Inflammatory macrophage treated with lipopolysaccharide for 4 hours (primary cell): ENCODE measurements around the gene TBL1XR1.
A peak's percentile ranks its signal among the peaks of the same experiment; 100 is the strongest.

Experiments used
- DNase-seq: peaks from one replicate; pipeline ENCODE4 v3.0.0-alpha.2; 2020

The TBL1XR1 gene

DNA sequence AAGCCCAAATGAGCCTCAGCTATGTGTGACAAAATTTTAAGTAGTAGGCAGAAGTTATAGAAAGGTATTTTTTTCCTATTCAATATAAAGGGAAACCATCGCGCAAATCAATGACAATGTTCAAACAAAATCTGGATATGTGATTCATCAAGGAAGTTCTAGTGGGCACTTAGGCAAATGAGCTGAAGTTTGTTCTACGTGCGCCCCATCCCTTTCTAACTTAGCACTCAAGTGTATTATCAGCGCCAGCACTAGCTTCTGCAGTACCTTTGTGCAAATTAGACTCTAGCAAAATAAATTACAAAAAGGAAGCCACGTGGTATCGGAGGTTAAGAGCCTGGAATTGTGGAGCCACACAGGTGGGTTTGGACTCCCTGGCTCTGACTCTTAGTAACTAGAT, 91.1 kb downstream of the TBL1XR1 start:
- no peak for DNase-seq

DNA sequence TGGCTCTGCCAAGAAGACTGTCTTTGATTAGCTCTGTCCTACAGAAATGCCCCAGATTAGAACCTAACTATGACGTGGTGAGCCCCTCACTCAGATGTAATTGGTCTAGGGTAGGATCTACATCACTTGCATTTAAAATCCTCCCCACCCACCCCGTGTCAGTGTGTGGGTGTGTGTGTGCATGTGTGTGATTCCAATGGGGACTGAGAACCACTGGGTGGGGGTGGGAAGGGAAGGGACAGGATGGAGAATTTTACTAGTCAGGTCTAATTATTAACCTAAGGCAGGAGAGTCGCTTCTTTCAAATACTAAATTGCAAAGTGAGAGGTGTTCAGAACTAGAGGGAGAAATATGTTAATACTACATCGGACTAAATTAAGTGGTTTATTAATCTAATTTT, 91.7 kb downstream of the TBL1XR1 start:
- DNase-seq = no peak

DNA sequence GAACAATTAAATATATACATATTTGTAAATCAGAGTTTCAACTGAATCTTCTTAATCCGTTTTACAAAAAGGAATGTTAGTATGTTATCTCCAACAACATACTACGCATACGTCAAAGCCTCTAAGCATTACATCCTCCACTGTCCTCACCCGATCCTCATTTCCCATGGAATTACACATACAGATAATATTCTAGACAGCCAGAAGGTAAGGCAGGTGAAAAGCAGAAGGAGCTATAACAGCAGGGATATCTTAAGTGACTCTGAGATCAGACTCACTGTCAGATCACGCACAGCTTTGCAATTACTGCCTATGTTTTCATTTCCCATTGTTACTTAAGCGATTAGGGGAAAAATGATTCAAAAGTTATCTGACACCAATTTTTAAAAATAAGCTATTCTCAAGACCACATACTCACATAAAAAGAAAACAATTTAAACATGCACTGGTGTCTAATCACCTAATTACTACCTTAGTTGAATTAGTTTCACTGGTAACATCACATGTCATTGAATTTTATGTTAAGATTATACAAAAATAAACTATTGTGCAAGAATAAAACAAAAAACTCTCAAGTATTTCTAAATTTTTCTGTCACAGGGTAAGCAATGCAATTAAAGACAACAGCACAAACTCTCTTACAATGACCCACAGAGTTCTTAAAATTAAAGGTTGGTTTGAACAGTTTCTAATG, 92.8 kb downstream of the TBL1XR1 start:
- no peak for DNase-seq

- no peak for DNase-seq
Measured at GRCh38 chr3:177102553-177102952, 94.7 kb downstream of the TBL1XR1 start.

- DNase-seq = no peak
Measured at GRCh38 chr3:177098551-177098950, 98.7 kb downstream of the TBL1XR1 start.

- no peak for DNase-seq
Measured at GRCh38 chr3:177096615-177097014, 100.7 kb downstream of the TBL1XR1 start.

GRCh38 chr3:177093966-177094365, 103.3 kb downstream of the TBL1XR1 start:
- DNase-seq = no peak

DNA sequence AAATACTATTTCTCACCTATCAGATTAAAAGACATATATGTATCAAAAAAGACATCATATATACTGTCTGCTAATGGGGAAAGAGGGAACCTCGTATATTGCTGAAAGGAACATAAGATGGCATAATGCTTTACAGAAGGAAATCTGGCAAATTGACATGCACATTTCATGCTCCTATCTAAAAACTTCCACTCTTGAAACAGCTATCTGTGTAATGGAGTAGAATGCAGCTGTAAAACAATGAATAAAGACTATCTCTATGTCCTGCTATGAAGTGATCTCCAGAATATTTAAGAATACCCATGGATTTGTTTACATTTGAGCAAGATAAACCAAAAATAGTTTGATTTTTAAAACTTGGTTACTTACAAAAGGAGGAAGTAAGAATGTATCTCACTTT, 107.4 kb downstream of the TBL1XR1 start:
- DNase-seq = no peak

- no peak for DNase-seq
Measured at GRCh38 chr3:177089110-177089509, 108.2 kb downstream of the TBL1XR1 start.

DNA sequence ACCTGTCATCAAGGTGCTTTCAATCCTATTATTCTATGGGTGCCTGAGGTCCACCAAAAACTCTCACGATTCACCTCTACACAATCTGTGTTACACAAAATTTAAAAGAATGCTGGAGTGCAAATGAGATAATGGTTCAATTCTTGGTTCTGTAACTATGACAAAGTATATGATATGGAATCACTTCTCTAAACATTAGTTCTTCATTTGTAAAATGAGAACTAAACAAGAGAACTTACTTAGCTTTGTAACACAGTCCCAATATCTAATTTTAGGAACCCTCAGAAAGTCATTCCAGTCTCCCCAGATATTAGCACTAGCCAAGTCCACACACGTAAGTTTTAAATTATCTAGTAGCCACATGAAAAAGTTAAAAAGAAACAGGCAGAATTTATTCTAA, 111.5 kb downstream of the TBL1XR1 start:
- peak; percentile 48 for DNase-seq

GRCh38 chr3:177084616-177085015, 112.7 kb downstream of the TBL1XR1 start:
- no peak for DNase-seq

- DNase-seq = no peak
Measured at GRCh38 chr3:177080122-177080521, 117.2 kb downstream of the TBL1XR1 start.

DNA sequence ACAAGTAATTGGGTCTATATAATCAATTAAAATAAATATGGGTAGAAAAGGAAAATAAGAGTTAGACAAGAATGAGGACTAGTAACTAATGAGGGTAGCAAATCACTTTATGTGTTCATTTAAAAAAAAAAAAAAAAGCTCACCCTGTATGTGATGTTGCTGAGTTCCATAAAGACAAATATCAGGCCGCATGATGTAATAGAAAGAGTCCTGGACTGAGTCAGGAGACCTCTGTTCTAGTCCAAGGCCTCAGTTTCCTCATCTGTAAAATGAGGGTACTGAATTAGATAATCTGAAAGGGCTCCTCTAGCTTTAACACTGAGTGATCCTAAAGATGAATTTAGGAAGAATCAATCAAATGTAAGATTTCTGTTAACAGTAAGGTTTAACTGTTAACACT, 117.6 kb downstream of the TBL1XR1 start:
- no peak for DNase-seq

DNA sequence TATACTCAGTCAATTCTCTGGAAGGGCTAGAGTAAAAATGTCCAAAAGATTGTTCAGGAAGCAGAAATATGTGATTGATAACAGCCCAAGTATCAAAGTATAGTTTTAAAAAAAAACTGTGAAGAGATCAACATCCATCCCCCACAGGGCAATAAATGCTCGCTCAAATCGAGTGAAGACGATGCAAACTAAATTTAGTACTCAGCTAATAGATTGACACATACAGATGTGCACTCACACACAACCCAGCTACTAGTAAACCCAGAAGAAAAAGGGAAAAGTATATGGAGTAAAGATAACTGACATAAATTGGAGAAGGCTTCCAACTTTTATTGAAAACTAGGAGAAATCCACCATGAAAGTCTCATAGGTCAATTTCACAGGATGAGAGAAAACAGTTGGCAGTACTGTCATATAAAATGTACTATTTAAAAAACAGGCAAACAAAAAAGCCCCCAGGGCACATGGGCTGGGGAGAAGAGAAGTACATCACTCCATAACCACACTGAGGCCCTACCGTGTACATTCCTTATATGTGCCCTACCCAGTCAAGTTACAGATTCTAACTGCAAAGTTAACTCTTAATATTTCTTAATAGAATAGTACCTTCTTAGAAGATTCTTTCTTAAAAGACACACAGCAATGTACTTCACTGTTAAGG, 125.7 kb downstream of the TBL1XR1 start:
- DNase-seq = no peak

DNA sequence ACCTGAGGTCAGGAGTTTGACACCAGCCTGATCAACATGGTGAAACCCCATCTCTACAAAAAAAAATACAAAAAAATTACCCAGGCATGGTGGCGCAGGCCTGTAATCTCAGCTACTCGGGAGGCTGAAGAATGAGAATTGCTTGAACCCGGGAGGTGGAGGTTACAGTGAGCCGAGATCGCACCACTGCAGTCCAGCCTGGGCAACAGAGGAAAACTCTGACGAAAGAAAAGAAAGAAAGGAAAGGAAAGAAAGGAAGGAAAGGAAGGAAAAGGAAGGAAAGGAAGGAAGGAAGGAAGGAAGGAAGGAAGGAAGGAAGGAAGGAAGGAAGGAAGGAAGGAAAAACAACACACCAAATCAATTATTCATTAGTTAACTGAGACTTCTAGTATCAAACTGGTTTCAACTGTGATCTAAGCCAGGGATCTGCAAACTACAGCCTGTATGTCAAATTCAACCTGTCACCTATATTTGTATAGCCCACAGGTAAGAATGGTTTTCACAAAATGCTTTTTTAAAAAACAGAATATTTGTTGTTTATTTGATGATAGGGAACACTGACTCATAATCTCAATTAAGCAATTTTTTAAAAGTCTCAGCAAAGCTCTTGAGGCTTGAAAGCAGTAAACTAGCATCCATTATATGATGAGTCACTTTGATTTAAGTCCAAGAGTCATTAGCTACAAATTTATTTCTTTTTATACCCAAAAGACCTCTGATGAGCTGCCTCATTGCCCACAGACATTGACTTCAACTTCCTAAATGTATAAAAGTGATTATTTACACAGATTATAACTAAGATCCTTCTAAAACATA, 127.6 kb downstream of the TBL1XR1 start:
- DNase-seq = no peak

GRCh38 chr3:177068967-177069366, 128.3 kb downstream of the TBL1XR1 start:
- DNase-seq = no peak

DNA sequence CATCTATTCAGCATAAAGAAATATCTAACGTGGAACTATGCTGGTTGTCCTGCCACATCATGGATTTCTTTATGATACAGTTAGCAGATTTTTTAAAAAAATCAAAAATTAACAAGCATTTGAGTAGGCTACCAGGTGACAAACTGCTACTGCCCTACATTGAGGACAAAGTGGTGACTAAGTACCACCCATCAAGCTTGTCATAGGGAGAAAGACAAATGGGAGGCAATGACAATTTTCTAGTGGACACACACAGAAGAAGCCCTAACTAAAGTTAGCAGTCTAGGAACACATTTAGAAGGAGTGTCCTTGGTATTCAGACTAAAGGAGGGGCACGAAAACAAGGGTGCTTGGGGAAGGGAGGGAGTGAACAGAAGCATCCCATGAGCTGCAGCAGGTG, 131.2 kb downstream of the TBL1XR1 start:
- no peak for DNase-seq

- no peak for DNase-seq
Measured at GRCh38 chr3:177065285-177066033, 131.8 kb downstream of the TBL1XR1 start.

- DNase-seq = no peak
Measured at GRCh38 chr3:177062052-177062732, 135.1 kb downstream of the TBL1XR1 start.

GRCh38 chr3:177061369-177061768, 135.9 kb downstream of the TBL1XR1 start:
- no peak for DNase-seq

DNA sequence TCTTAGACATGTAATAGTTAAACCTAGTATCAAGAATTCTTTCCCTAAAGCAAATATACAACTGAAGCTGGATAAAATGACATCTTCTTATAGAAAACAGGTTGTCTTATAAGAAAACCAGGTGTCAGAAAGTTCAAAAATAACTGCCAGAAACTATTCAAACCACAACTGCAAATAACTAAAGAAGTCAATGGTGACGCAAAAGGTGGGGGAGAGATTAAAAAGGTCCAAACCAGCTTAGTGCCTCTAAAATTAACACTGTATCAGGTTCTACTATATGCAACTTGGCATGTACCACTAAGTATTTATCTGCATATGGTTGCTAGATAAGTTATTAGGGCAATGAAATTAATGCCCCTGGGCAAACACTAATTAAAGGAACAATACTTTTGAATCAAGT, 136.8 kb downstream of the TBL1XR1 start:
- no peak for DNase-seq

GRCh38 chr3:177058648-177059047, 138.6 kb downstream of the TBL1XR1 start:
- no peak for DNase-seq

DNA sequence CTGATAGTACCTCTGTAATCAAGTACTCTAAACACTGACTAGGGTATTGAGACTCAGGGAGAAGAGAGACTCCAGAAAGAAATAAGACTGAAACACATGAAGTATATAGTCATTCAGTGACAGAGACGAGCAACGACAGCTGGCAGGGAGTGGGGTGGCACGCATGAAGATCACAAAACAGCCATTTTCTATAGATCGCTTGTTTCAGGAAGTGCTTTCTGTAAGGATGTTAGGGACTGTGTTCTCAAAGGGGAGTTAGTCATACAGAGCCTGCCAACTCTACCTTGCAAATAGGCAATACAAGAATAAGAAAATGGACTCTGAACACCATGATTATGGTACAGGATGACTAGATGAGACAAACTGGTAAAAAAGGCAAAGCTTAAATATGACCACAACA, 139.5 kb downstream of the TBL1XR1 start:
- DNase-seq = no peak
